Stomach (tissue), 4 donors: ENCODE measurements around the gene ALK.

Source experiments
- CTCF ChIP-seq, 7 experiments: fragments of 450-650 bp in 4 of 7; fragments of 200-600 bp in 3 of 7; sonication (generic) in 3 of 7; IDR thresholded peaks; one replicate each; pipeline ENCODE4 v1.5.1; 2016 to 2019; ENCODE audit warnings: antibody characterized with exemption in 7 of 7, control low read depth in 2 of 7, mild to moderate bottlenecking in 1 of 7
- POLR2AphosphoS5 ChIP-seq, 3 donors: sonication (generic); formaldehyde crosslinking; IDR thresholded peaks; one replicate each; pipeline ENCODE4 v1.6.1; 2016; ENCODE audit warnings: antibody characterized with exemption in 3 of 3

DNA sequence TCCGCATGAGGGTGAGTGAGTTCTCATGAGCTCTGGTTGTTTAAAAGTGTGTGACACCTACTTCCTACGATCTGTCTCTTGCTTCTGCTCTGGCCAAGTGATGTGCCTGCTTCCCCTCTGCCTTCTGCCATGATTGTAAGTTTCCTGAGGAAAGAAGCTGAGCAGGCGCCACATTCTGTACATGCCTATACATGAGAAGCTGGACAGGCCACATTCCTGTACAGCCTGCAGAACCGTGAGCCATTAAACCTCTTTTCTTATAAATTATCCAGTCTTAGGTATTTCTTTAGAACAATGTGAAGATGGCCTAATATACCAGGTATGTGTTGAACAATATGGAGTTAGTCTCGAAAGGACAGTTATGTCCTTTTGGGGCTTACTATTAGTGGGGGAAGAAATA, 281.0 kb downstream of the ALK start:
- no peak for TF ChIP-seq CTCF (IDR thresholded peaks at IDR 0.05)
- no peak for TF ChIP-seq POLR2AphosphoS5 (IDR thresholded peaks at IDR 0.05)
